Ovary (tissue), 3 donors: Measurements from ENCODE around the gene NFIC.

Experiments used
- CTCF ChIP-seq, 3 donors: fragments of 450-650 bp in 2 of 3; fragments of 200-600 bp in 1 of 3; IDR thresholded peaks; one replicate each; pipeline versions ENCODE4 v1.5.1 to v1.8.0; 2016 to 2022; ENCODE audit warnings: antibody characterized with exemption in 3 of 3, mild to moderate bottlenecking in 1 of 3
- POLR2A ChIP-seq: fragments of 450-650 bp; IDR thresholded peaks from one replicate; pipeline ENCODE4 v1.6.1; 2017; ENCODE audit warnings: antibody characterized with exemption, mild to moderate bottlenecking, moderate library complexity
- donor health status: DM: no; HTN: no; CAD: no.

DNA sequence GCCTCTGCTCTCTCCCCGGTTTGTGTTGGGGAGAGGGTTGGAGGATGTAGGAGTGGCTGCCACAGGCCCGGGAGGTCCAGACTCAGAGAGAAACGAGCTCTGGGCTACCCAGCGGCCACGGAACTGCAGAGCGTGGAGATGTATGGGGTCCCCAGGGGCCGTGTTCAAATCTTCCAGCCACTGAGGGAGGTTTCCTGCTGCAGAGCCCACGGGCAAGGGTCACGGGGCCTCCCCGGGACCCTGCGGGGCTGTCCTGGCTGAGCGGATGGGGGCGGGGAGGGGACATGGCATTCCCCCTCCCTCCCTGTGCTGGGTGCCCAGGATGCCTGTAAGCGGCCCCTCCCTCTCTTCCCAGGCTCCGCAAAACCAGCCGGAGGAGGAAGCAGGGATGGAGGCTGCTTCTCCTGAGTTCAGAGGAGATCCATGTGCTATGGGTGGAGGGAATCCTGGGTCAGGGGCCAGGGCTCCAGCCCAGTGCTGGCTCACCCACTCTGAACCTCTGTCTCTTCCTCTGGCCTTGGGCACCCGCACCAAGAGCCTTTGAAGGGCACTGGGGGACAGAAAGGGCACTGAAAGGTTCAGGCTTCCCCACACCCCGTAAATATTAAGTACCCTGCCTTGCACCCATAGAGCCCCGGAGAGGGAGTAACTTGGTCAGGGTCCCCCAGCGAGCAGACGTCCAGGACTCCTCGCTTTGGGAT, 91.3 kb downstream of the NFIC start:
- TF ChIP-seq CTCF (IDR thresholded peaks at IDR 0.05) (no peak), POLR2A (no peak)
